Tibial nerve (tissue), 4 donors: Measurements from ENCODE around the gene LRRC28.

Experiments
- CTCF ChIP-seq, 5 experiments: fragments of 200-600 bp in 3 of 5; fragments of 450-650 bp in 2 of 5; sonication (generic) in 3 of 5; IDR thresholded peaks; one replicate each; pipeline ENCODE4 v1.5.1; 2016 to 2019; ENCODE audit warnings: antibody characterized with exemption in 5 of 5, mild to moderate bottlenecking in 3 of 5, moderate library complexity in 2 of 5
- EP300 ChIP-seq, 2 donors: sonication (generic); formaldehyde crosslinking; IDR thresholded peaks; one replicate each; pipeline ENCODE4 v1.6.1; 2017; ENCODE audit warnings: antibody characterized with exemption in 2 of 2, mild to moderate bottlenecking in 1 of 2

- TF ChIP-seq CTCF (IDR thresholded peaks at IDR 0.05) (no peak), EP300 (IDR thresholded peaks at IDR 0.05) (no peak)
Measured at GRCh38 chr15:99343208-99343607, 91.9 kb downstream of the LRRC28 start.
